Mesenchymal stem cell (in vitro differentiated cells and primary cell): ENCODE results near the gene ABCC1.

ENCODE experiments used
- DNase-seq: peaks from one replicate; pipeline ENCODE4 v3.0.0-alpha.2; 2013
- H2AFZ ChIP-seq: one replicate; pipeline ENCODE4 v1.6.1; 2013; ENCODE audit warnings: low read depth, mild to moderate bottlenecking, control low read depth, inconsistent platforms, low read length, moderate library complexity
- H2AK5ac ChIP-seq: 2 replicates; pipeline ENCODE4 v1.6.1; 2013; ENCODE audit warnings: low read length, moderate library complexity, mild to moderate bottlenecking, inconsistent platforms; ENCODE audit not compliant: severe bottlenecking
- H2BK120ac ChIP-seq: one replicate; pipeline ENCODE4 v1.6.1; 2013; ENCODE audit warnings: low read depth, mild to moderate bottlenecking, inconsistent platforms, low read length, moderate library complexity
- H2BK12ac ChIP-seq, 2 experiments: one replicate each; pipeline ENCODE4 v1.6.1; 2013; ENCODE audit warnings: inconsistent platforms in 2 of 2, low read length in 2 of 2, mild to moderate bottlenecking in 2 of 2, moderate library complexity in 2 of 2, control low read depth in 1 of 2
- H2BK15ac ChIP-seq: one replicate; pipeline ENCODE4 v1.6.1; 2013; ENCODE audit warnings: mild to moderate bottlenecking, low read depth, inconsistent platforms; ENCODE audit not compliant: poor library complexity, severe bottlenecking
- H2BK5ac ChIP-seq: 2 replicates; pipeline ENCODE4 v1.6.1; 2013; ENCODE audit warnings: low read depth, mild to moderate bottlenecking, low read length, control low read depth, inconsistent platforms; ENCODE audit not compliant: poor library complexity, severe bottlenecking
- H3K14ac ChIP-seq, 2 experiments: one replicate each; pipeline ENCODE4 v1.6.1; 2013; ENCODE audit warnings: inconsistent platforms in 2 of 2, low read length in 2 of 2, control low read depth in 1 of 2, mild to moderate bottlenecking in 1 of 2, moderate library complexity in 1 of 2
- H3K18ac ChIP-seq, 2 experiments: one replicate each; pipeline ENCODE4 v1.6.1; 2013; ENCODE audit warnings: inconsistent platforms in 2 of 2, low read length in 2 of 2, control low read depth in 1 of 2, low read depth in 1 of 2, mild to moderate bottlenecking in 1 of 2
- H3K23ac ChIP-seq, 2 experiments: one replicate each; pipeline ENCODE4 v1.6.1; 2013; ENCODE audit warnings: inconsistent platforms in 2 of 2, low read length in 2 of 2, mild to moderate bottlenecking in 2 of 2, moderate library complexity in 2 of 2, control low read depth in 1 of 2
- H3K27ac ChIP-seq: 2 replicates; pipeline ENCODE4 v1.5.1; 2013; ENCODE audit warnings: mild to moderate bottlenecking, moderate library complexity, low read length, control low read depth, inconsistent platforms; ENCODE audit not compliant: poor library complexity, severe bottlenecking
- H3K27me3 ChIP-seq, 2 experiments: 2 replicates each; pipeline versions ENCODE4 v1.6.1 to v1.7.0; 2013; ENCODE audit warnings: low read length in 2 of 2, mild to moderate bottlenecking in 2 of 2, moderate library complexity in 2 of 2, control low read depth in 1 of 2, inconsistent platforms in 1 of 2; ENCODE audit not compliant: control insufficient read depth in 1 of 2, insufficient read depth in 1 of 2
- H3K36me3 ChIP-seq, 2 experiments: 2 replicates each; pipeline versions ENCODE4 v1.6.1 to v1.7.0; 2013; ENCODE audit warnings: low read length in 2 of 2, control low read depth in 1 of 2, inconsistent platforms in 1 of 2, low read depth in 1 of 2, mild to moderate bottlenecking in 1 of 2; ENCODE audit not compliant: insufficient read depth in 2 of 2, control insufficient read depth in 1 of 2
- H3K4ac ChIP-seq, 2 experiments: one replicate each; pipeline ENCODE4 v1.6.1; 2013; ENCODE audit warnings: inconsistent platforms in 2 of 2, low read length in 2 of 2, mild to moderate bottlenecking in 2 of 2, moderate library complexity in 2 of 2, control low read depth in 1 of 2, low read depth in 1 of 2
- H3K4me1 ChIP-seq: 2 replicates; pipeline ENCODE4 v1.6.1; 2013; ENCODE audit warnings: low read depth, low read length, control low read depth; ENCODE audit not compliant: control insufficient read depth, insufficient read depth
- H3K4me2 ChIP-seq: 2 replicates; pipeline ENCODE4 v1.6.1; 2013; ENCODE audit warnings: low read length, mild to moderate bottlenecking, inconsistent platforms; ENCODE audit not compliant: poor library complexity, severe bottlenecking
- H3K4me3 ChIP-seq, 2 experiments: 2 replicates each; pipeline versions ENCODE4 v1.5.1 to v1.7.0; 2013; ENCODE audit warnings: low read length in 2 of 2, mild to moderate bottlenecking in 2 of 2, control low read depth in 1 of 2, low read depth in 1 of 2; ENCODE audit not compliant: insufficient read depth in 1 of 2
- H3K79me1 ChIP-seq: replicated peaks from 2 replicates; pipeline ENCODE4 v1.6.1; 2013; ENCODE audit warnings: mild to moderate bottlenecking, control low read depth, low read length, inconsistent platforms; ENCODE audit not compliant: poor library complexity, severe bottlenecking
- H3K9ac ChIP-seq: 2 replicates; pipeline ENCODE4 v1.7.0; 2013; ENCODE audit warnings: mild to moderate bottlenecking, low read length, moderate library complexity
- H3K9me3 ChIP-seq: 2 replicates; pipeline ENCODE4 v1.7.0; 2013; ENCODE audit warnings: mild to moderate bottlenecking, low read length; ENCODE audit not compliant: control insufficient read depth
- H4K8ac ChIP-seq: one replicate; pipeline ENCODE4 v1.6.1; 2013; ENCODE audit warnings: inconsistent platforms, mild to moderate bottlenecking, low read length, moderate library complexity
- H4K91ac ChIP-seq: one replicate; pipeline ENCODE4 v1.6.1; 2013; ENCODE audit warnings: mild to moderate bottlenecking, low read length, inconsistent platforms
- WGBS: methylation state at CpG from one replicate; pipeline ENCODE4 v1.1.7; 2013; ENCODE audit warnings: mixed read lengths; 5-methylcytosine and 5-hydroxymethylcytosine counted together

The ABCC1 gene

DNA sequence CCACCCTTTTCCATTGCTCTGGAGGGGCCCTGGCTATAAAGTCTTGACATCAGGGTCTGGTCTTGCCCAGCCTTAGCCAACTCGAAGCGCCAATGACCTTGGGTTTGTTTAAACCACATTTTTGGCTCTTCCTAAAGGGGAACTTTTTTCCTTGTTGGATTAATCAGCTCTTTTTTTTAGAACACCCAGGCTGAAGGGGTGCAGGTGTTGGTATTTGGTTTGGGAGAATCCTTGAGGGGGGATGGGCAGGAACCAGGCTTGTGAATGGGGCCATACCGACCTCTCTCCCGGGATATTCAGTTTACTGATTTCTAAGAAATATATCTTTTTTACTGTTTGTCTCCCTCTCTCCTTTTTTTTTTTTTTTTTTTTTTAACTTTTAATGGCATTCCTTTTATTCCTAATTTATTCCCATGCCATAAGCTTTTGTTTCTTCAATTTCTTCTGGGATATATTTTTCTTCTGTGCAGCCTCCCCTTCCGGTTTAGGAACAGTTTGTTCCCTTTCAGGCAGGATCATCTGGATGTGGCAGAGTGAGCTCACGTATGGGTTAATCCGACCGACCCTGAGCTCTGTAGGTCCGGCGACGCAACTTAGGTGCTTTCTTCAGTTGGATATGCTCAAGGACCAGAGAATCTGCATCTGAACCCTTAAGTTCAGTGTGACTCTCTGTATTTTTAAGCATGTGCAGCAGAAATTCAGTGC lies 144.4 kb downstream of the ABCC1 start:
- Histone ChIP-seq H3K9me3 (no peaks in the 10 kb centered on the region), H2BK15ac (no peak overlapping the region), H2BK12ac (no peak overlapping the region), H3K4me2 (no peak overlapping the region), H3K79me1 (peaks cover 3% of the 10 kb centered on the region), H3K18ac (no peak overlapping the region), H3K36me3 (peaks cover 39 to 63% of the 10 kb centered on the region in 2 experiments), H3K23ac (no peak overlapping the region), H4K8ac (no peak overlapping the region), H2BK5ac (no peak overlapping the region), H3K14ac (no peak overlapping the region), H4K91ac (no peak overlapping the region), H2AK5ac (no peak overlapping the region), H3K27ac (no peak overlapping the region), H3K4me1 (peaks cover 21% of the 10 kb centered on the region), H2BK120ac (no peak overlapping the region), H3K27me3 (no peaks in the 10 kb centered on the region), H3K9ac (no peak overlapping the region), H3K4me3 (no peak overlapping the region), H2AFZ (no peak overlapping the region), H3K4ac (no peak overlapping the region)
- 96% methylated on average over 9 of the region's 11 CpGs for WGBS
- no peak for DNase-seq

DNA sequence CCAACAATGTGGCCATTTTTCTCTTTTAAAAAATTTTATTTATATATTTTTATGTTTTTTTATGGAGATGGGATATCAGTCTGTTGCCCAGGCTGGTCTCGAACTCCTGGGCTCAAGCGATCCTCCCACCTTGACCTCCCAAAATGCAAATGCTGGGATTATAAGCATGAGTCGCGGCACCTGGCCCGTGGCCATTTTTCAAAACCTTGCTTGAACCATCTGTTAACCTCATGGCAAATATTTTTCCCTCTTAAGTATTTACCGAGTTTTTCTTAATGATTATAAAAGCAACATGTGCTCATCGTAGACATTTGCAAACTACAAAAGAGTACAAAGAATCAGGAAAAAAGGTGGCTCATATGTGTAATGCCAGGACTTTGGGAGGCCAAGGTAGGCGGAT lies 146.2 kb downstream of the ABCC1 start:
- no peaks in the 10 kb centered on the region for H3K9me3 ChIP-seq
- WGBS, result 98% methylated on average over 7 of the region's 8 CpGs
- H2AFZ ChIP-seq, result no peak overlapping the region
- no peak overlapping the region for H2BK12ac ChIP-seq
- peaks cover 40 to 53% of the 10 kb centered on the region in 2 experiments for H3K36me3 ChIP-seq
- H3K79me1 ChIP-seq, result peaks cover 6% of the 10 kb centered on the region
- no peak overlapping the region for H3K4me3 ChIP-seq
- DNase-seq, result no peak
- no peak overlapping the region for H2BK15ac ChIP-seq
- H2BK5ac ChIP-seq, result no peak overlapping the region
- H4K8ac ChIP-seq, result no peak overlapping the region
- H3K18ac ChIP-seq, result no peak overlapping the region
- peaks cover 21% of the 10 kb centered on the region for H3K4me1 ChIP-seq
- H4K91ac ChIP-seq, result no peak overlapping the region
- peak overlapping the region; percentile 16 for H3K27ac ChIP-seq
- no peak overlapping the region for H3K23ac ChIP-seq
- H3K4me2 ChIP-seq, result no peak overlapping the region
- H3K9ac ChIP-seq, result peak overlapping the region; percentile 66
- H3K4ac ChIP-seq, result no peak overlapping the region
- H2AK5ac ChIP-seq, result peak overlapping the region; percentile 49
- no peak overlapping the region for H3K14ac ChIP-seq
- no peaks in the 10 kb centered on the region for H3K27me3 ChIP-seq
- no peak overlapping the region for H2BK120ac ChIP-seq

DNA sequence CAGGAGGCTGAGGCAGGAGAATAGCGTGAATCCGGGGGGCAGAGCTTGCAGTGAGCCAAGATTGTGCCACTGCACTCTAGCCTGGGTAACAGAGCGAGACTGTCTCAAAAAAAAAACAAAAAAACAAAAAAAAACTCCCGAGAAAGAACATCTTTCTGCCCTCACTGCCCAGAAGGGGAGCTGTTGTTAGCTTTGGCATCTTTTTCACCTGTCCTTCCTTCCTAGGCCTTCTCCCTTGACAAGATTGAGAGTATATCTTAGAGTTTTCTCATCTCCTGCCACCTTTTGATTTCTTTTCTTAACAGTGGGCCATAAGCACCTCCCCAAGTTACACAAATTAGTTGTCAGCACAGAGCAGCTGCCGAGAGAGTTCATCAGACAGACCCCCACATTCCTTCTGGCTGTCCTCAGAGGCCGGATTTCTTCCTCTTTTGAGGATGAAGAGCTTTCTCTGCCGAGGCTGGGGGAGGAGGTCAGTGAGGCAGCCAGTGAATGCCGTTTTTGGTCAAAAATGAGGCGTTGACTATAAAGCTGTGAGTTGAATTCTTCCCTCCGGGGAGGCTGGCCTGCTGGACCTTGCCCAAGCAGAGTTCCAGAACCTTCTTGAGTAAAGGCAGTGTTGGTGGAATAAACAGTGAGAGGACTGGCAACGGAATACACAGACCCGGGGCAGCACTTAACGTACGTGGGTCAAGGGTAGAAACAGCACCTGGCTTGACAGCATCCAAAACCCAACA lies 146.9 kb downstream of the ABCC1 start:
- no peak overlapping the region for H2AFZ ChIP-seq
- 80% methylated on average over 13 of the region's 14 CpGs for WGBS
- H3K4me3 ChIP-seq, result no peak overlapping the region
- H4K91ac ChIP-seq, result no peak overlapping the region
- H2BK120ac ChIP-seq, result no peak overlapping the region
- peaks cover 35 to 50% of the 10 kb centered on the region in 2 experiments for H3K36me3 ChIP-seq
- peaks cover 21% of the 10 kb centered on the region for H3K4me1 ChIP-seq
- H3K9me3 ChIP-seq, result no peaks in the 10 kb centered on the region
- H2BK15ac ChIP-seq, result no peak overlapping the region
- H2BK12ac ChIP-seq, result no peak overlapping the region
- peaks cover 8% of the 10 kb centered on the region for H3K79me1 ChIP-seq
- H2BK5ac ChIP-seq, result no peak overlapping the region
- H3K4ac ChIP-seq, result no peak overlapping the region
- H2AK5ac ChIP-seq, result peak overlapping the region; percentile 49
- H3K4me2 ChIP-seq, result no peak overlapping the region
- peak; percentile 33 for DNase-seq
- peak overlapping the region; percentile 66 for H3K9ac ChIP-seq
- no peak overlapping the region for H4K8ac ChIP-seq
- no peaks in the 10 kb centered on the region for H3K27me3 ChIP-seq
- peak overlapping the region; percentile 16 for H3K27ac ChIP-seq
- H3K23ac ChIP-seq, result no peak overlapping the region
- H3K14ac ChIP-seq, result no peak overlapping the region
- no peak overlapping the region for H3K18ac ChIP-seq

DNA sequence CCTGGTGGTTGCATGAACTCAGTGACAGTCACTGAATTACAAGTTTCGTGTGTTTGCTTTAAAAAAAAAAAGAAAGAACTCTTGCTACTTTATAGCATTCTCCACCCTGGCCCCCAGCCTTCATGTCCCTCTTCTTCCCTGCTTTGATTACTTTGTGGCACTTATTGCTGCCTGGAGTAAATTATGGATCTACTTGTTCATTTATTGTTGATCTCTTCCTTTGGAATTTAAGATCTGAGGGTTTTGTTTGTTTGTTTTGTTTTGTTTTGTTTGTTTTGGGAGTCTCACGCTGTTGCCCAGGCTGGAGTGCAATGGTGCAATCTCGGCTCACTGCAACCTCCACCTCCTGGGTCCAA lies 147.4 kb downstream of the ABCC1 start:
- Histone ChIP-seq H3K4me2 (no peak overlapping the region), H2AFZ (no peak overlapping the region), H2BK120ac (no peak overlapping the region), H3K4me1 (peaks cover 21% of the 10 kb centered on the region), H3K27me3 (no peaks in the 10 kb centered on the region), H3K18ac (no peak overlapping the region), H3K23ac (no peak overlapping the region), H4K91ac (no peak overlapping the region), H3K14ac (no peak overlapping the region), H2AK5ac (no peak overlapping the region), H3K9me3 (no peaks in the 10 kb centered on the region), H3K36me3 (peaks cover 29 to 50% of the 10 kb centered on the region in 2 experiments), H3K4me3 (no peak overlapping the region), H2BK12ac (no peak overlapping the region), H4K8ac (no peak overlapping the region), H2BK5ac (no peak overlapping the region), H3K27ac (peak overlapping the region; percentile 16), H3K9ac (peak overlapping the region; percentile 66), H3K4ac (no peak overlapping the region), H3K79me1 (peaks cover 10% of the 10 kb centered on the region), H2BK15ac (no peak overlapping the region)
- no peak for DNase-seq
- 84% methylated on average over 2 of the region's 3 CpGs for WGBS
